DMS 273 treated with DMSO at 0.1 percent for 48 hours (cell line): ENCODE measurements around the gene ELN.

Experiments used
- DNase-seq: peaks from one replicate; lab custom pipeline; 2025; lab: John Stamatoyannopoulos, UW

ELN gene

GRCh38 chr7:74064696-74065095 is 36.7 kb downstream of the ELN start:
- no peak for DNase-seq

- DNase-seq = no peak
These were observed 38.7 kb downstream of the ELN start for GRCh38 chr7:74066626-74067025.

DNA sequence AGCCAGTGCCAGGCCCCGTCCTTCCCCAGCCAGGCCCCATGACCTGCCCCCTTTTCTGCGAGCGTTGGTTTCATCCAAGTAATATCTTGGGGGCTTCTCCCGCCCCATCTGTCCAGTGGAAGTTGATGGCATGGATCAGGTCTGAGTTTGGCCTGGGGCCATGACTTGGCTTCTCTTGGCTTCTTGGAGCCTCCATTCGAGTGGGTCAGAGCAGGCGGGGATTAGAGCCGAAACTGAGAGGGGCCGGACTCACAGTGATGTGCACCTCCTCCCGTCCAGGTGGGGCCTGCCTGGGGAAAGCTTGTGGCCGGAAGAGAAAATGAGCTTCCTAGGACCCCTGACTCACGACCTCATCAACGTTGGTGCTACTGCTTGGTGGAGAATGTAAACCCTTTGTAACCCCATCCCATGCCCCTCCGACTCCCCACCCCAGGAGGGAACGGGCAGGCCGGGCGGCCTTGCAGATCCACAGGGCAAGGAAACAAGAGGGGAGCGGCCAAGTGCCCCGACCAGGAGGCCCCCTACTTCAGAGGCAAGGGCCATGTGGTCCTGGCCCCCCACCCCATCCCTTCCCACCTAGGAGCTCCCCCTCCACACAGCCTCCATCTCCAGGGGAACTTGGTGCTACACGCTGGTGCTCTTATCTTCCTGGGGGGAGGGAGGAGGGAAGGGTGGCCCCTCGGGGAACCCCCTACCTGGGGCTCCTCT is 40.6 kb downstream of the ELN start:
- no peak for DNase-seq

GRCh38 chr7:74069086-74069541 is 41.1 kb downstream of the ELN start:
- no peak for DNase-seq

GRCh38 chr7:74069790-74070618 is 42.0 kb downstream of the ELN start:
- no peak for DNase-seq

- DNase-seq = no peak
These were observed 42.6 kb downstream of the ELN start for GRCh38 chr7:74070619-74070921.

DNA sequence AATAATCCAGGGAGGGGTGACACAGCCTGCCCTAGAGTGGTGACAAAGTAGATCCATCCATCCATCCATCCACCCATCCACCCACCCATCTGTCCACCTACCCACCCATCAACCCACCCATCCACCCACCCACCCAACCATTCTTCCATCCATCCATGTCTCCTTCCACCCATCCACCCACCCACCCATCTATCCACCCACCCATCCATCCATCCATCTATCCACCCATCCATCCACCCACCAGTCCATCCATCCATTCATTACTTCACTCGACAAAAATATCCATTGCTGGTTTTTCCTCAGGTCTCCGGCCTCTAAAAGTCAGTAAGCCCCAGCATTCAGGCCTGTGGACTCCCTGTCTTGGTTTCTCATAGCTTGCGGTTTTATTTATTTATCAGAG is 43.1 kb downstream of the ELN start:
- DNase-seq = no peak

GRCh38 chr7:74074770-74075169 is 46.8 kb downstream of the ELN start:
- DNase-seq = no peak

- no peak for DNase-seq
These were observed 50.5 kb downstream of the ELN start for GRCh38 chr7:74078461-74078860.

DNA sequence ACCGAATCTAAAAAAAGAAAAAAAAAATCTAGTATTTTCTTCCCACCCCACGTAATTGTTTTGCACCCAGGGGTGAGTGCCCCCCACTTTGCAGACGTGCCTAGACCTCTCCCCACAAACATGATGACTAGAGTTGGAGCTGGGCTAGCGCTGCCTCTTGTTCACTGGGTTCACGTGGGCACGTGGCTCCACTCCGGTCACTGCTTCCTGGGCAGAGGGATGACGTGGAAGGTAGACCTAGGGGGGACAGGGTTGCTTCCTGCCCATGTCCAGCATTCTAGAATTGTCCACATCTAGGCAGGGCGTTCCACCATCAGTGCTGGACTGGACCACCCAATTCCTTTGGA is 54.8 kb downstream of the ELN start:
- no peak for DNase-seq

- peak; percentile 58 for DNase-seq
These were observed 55.3 kb downstream of the ELN start, which contains the start of gene LIMK1 for GRCh38 chr7:74083117-74083876. Gene LIMK1 (plus strand): TSS chr7:74083804. CDS start chr7:74083991, 187 bp downstream.

DNA sequence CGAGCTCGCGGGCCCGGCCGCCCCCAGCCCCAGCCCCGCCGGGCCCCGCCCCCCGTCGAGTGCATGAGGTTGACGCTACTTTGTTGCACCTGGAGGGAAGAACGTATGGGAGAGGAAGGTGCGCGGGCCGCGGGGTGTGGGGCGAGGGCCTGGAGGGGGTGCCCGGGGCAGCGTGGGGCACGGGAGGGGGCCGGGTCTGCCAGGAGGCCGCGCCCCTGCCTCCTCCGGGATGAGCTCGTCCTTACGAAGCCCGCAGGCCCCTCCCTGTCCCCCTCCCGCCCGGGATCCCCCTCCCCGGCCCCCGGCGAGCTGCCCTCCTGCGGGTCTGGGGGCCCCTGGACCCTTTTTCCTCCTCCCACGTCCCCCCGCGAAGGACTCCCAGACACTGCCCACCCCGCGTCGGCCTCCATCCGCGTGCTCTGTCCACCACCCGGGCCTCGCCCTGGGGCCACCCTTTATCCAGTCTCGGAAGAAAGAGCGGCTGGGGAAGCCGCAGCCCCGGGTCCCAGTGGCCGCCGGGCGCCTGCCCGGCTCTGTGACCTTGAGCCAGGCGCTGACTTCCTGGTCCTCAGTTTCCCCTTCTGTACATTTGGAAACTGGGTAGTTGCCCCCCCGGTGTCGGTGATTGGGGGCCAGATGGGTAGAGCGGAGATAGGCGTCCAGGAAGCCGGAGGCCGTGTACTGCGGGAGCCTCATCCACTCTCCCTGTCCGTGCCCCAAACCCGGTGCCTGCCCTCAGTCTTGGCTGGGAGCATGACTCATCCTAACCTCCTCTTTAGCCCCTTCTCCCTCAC is 56.2 kb downstream of the ELN start:
- DNase-seq = no peak

GRCh38 chr7:74084722-74085578 is 57.0 kb downstream of the ELN start:
- no peak for DNase-seq

DNA sequence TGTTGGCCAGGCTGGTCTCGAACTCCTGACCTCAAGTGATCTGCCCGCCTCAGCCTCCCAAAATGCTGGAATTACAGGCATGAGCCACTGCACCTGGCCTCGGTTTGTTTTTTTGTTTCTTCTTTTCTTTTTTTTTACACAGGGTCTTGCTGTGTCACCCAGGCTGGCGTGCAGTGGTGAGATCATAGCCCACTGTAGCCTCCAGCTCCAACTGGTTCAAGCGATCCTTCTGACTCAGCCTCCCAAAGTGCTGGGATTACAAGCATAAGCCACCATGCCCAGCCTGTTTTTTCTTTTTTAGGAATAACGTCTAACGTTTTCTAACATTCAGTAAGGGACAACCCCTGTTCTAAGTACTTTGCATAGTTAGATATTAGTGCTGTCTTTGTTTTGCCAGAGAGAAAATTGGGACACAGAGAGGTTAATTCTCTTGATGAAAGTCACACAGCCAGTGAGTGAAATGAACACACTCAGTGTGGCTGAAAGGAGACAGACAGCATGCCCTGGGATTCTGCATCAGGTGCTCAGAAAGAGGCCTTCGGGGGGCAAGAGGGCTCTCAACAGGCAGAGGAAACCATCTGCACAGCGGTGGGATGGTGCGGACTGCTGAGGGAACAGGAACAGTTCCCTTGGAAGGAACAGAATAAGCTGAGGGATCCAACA is 59.9 kb downstream of the ELN start:
- no peak for DNase-seq

- no peak for DNase-seq
These were observed 64.5 kb downstream of the ELN start for GRCh38 chr7:74092321-74092963.

DNA sequence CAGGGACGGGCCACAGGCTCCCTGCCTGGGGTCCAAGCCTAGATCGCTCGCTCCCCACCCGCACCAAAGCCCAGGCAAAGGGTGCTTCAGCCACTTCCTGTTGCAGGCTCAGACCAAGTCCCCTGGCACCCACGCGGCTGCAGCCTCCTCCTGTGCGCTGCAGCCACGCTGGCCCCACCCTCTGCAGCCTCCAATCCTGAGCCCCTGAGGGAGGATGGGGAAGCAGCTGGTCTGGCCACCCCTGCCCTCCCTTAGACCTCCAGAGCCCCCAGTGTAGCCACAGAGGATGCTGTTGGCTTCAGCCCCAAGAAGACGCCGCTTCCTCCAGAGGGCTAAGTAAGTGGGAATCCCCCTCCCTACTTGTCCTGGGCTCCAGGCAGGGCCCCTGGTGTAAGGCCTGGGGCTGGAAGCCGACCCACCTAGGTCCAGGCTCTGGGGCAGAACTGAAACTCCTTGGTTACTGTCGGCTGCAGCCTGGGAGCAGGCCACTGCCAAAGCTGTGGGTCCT is 65.0 kb downstream of the ELN start:
- no peak for DNase-seq

GRCh38 chr7:74093671-74094223 is 65.8 kb downstream of the ELN start:
- no peak for DNase-seq

GRCh38 chr7:74094224-74095101 is 66.5 kb downstream of the ELN start:
- no peak for DNase-seq
